ENCODE results near the gene MCM9.

GRCh38 chr6:118784641-118785164, 150.3 kb downstream of the MCM9 start:
- no peak for TF ChIP-seq CTCF (IDR thresholded peaks at IDR 0.05)
- no peak for TF ChIP-seq POLR2A (IDR thresholded peaks at IDR 0.05)

Measured in Peyer's patch (tissue), 4 donors.